LNCaP clone FGC (cell line): Measurements from ENCODE around the gene FCMR.

Source experiments
- DNase-seq: peaks from one replicate; pipeline ENCODE4 v3.0.0-alpha.2; 2011; ENCODE audit warnings: low read depth
- H3K4me3 ChIP-seq: 2 replicates; pipeline ENCODE4 v1.5.1; 2011; ENCODE audit warnings: mild to moderate bottlenecking, low read depth, low read length, control low read depth
- CTCF ChIP-seq: IDR thresholded peaks from 2 replicates; pipeline ENCODE4 v1.5.1; 2012; ENCODE audit warnings: mild to moderate bottlenecking; ENCODE audit not compliant: control insufficient read depth, insufficient read depth; ENCODE audit errors: extremely low read depth

Gene FCMR

GRCh38 chr1:206866062-206866461 lies 55.7 kb downstream of the FCMR start:
- no peak overlapping the region for H3K4me3 ChIP-seq
- TF ChIP-seq CTCF: no peak
- no peak for DNase-seq

GRCh38 chr1:206864939-206865671 lies 56.6 kb downstream of the FCMR start, which contains the start of gene IL20:
IL20 (plus strand) TSS chr1:206865623; CDS start chr1:206865853, 230 bp downstream.
- no peak within 1 kb of the TSS for H3K4me3 ChIP-seq
- DNase-seq: peak; percentile 83
- TF ChIP-seq CTCF: peak; percentile 98

GRCh38 chr1:206863266-206863665 lies 58.5 kb downstream of the FCMR start:
- DNase-seq: no peak

GRCh38 chr1:206860165-206860564 lies 61.6 kb downstream of the FCMR start:
- DNase-seq: no peak
- no peak for TF ChIP-seq CTCF
- no peak overlapping the region for H3K4me3 ChIP-seq

More at GRCh38 chr1:206863266-206863665, 58.5 kb downstream of the FCMR start:
- TF ChIP-seq CTCF: no peak
- H3K4me3 ChIP-seq: no peak overlapping the region

GRCh38 chr1:206859082-206859521 lies 62.6 kb downstream of the FCMR start:
- peak; percentile 4 for DNase-seq
- TF ChIP-seq CTCF: no peak

GRCh38 chr1:206856674-206857464 lies 64.9 kb downstream of the FCMR start:
- no peak for TF ChIP-seq CTCF
- H3K4me3 ChIP-seq: no peak overlapping the region
- no peak for DNase-seq

More at GRCh38 chr1:206859082-206859521, 62.6 kb downstream of the FCMR start:
- no peak overlapping the region for H3K4me3 ChIP-seq

- no peak for TF ChIP-seq CTCF
- no peak for DNase-seq
- H3K4me3 ChIP-seq: no peak overlapping the region
Observed at GRCh38 chr1:206855859-206856258, 65.9 kb downstream of the FCMR start.
